Right lobe of liver (tissue), 6 donors: ENCODE measurements around the gene LRRC47. TPM values are rescaled to one million over a fixed set of nuclear protein-coding genes. Genes with fewer than 3 reads are reported as not detected.

Experiments used
- ATAC-seq, 4 donors: fragments of 200-7000 bp; cut with Tn5 transposase; one replicate each; pipeline ENCODE4 v1.9.1; 2020; ENCODE audit warnings: mild to moderate bottlenecking in 4 of 4, moderate library complexity in 4 of 4
- DNase-seq, 3 donors: peaks; one replicate each; pipeline ENCODE4 v3.0.0-alpha.2; 2020
- H3K27ac ChIP-seq, 3 donors: fragments of 200-600 bp; one replicate each; pipeline ENCODE4 v1.8.0; 2022
- H3K27me3 ChIP-seq, 2 donors: fragments of 200-600 bp; one replicate each; pipeline ENCODE4 v1.8.0; 2022
- H3K36me3 ChIP-seq, 4 donors: fragments of 200-600 bp; sonication (generic) in 1 of 4; one replicate each; pipeline versions ENCODE4 v1.5.1 to v1.8.0; 2017 to 2022; ENCODE audit warnings: control low read depth in 1 of 4
- H3K4me1 ChIP-seq, 4 donors: fragments of 200-600 bp; sonication (generic) in 1 of 4; one replicate each; pipeline versions ENCODE4 v1.5.1 to v1.8.0; 2017 to 2022; ENCODE audit warnings: control low read depth in 1 of 4
- H3K4me3 ChIP-seq, 3 donors: fragments of 200-600 bp; one replicate each; pipeline ENCODE4 v1.8.0; 2022
- H3K9me3 ChIP-seq, 4 donors: fragments of 200-600 bp; sonication (generic) in 1 of 4; one replicate each; pipeline versions ENCODE4 v1.5.1 to v1.8.0; 2017 to 2022; ENCODE audit warnings: control low read depth in 1 of 4
- CTCF ChIP-seq, 4 donors: fragments of 200-600 bp in 3 of 4; fragments of 450-650 bp in 1 of 4; IDR thresholded peaks; one replicate each; pipeline versions ENCODE4 v1.5.1 to v1.8.0; 2016 to 2022; ENCODE audit warnings: antibody characterized with exemption in 4 of 4, mild to moderate bottlenecking in 2 of 4
- POLR2A ChIP-seq: fragments of 450-650 bp; IDR thresholded peaks from one replicate; pipeline ENCODE4 v1.6.1; 2017; ENCODE audit warnings: antibody characterized with exemption, mild to moderate bottlenecking
- WGBS: methylation state at CpG from one replicate; pipeline ENCODE4 v1.1.6; 2018; ENCODE audit warnings: low coverage, low lambda C conversion rate; ENCODE audit not compliant: insufficient coverage; ENCODE audit errors: missing lambda C conversion rate; 5-methylcytosine and 5-hydroxymethylcytosine counted together
- intact Hi-C, 2 donors: fragments of 100-400 bp; cut with DNase I; formaldehyde crosslinking; loops; one replicate each; pipeline versions ENCODE4 v1.11.2 to v1.14.1; 2022
- total RNA-seq, 6 experiments: library from RNA; depleted of rRNA in 2 of 6; stranded (reverse); fragments of >200 nt in 2 of 6; fragmentation: NEBNext Ultra II Directional in 3 of 6; extraction: Animal tissue kit (Norgen Biotek cat#: 25700) in 3 of 6; gene quantifications; one replicate each; pipeline versions ENCODE4 v1.1.0 to v1.2.4, GENCODE V29; 2016 to 2023
- donor health status: DM: no; HTN: yes; CAD: no.
- donor health status: DM: no; HTN: no; CAD: no.
- donor health status: DM: no; HTN: no; CAD: no.
- donor health status: DM: no; HTN: yes; CAD: no.
- donor health status: DM: no; HTN: yes; CAD: no.

The LRRC47 gene
- total RNA-seq, 6 experiments from 2014 or later = 22.7 to 32.2 (median 25.8) TPM

GRCh38 chr1:3761296-3762010 lies 34.8 kb downstream of the LRRC47 start:
- TF ChIP-seq POLR2A = no peak
- TF ChIP-seq CTCF (IDR thresholded peaks at IDR 0.05) = no peak
- Histone ChIP-seq H3K27me3 (no peaks in the 10 kb centered on the region), H3K4me3 (no peak overlapping the region), H3K27ac (no peak overlapping the region), H3K36me3 (no peaks in the 10 kb centered on the region), H3K4me1 (no peaks in the 10 kb centered on the region), H3K9me3 (no peaks in the 10 kb centered on the region)
- intact Hi-C loops = no loop called here
- DNase-seq (no peak), ATAC-seq (no peak)
- 77% methylated on average over 7 of the region's 17 CpGs for WGBS

GRCh38 chr1:3759796-3760195 lies 36.5 kb downstream of the LRRC47 start:
- 55% methylated on average over 5 of the region's 6 CpGs for WGBS
- H3K27ac ChIP-seq = no peak overlapping the region
- no peaks in the 10 kb centered on the region for H3K27me3 ChIP-seq
- ATAC-seq (no peak), DNase-seq (no peak)
- H3K36me3 ChIP-seq = no peaks in the 10 kb centered on the region
- H3K4me3 ChIP-seq = no peak overlapping the region
- TF ChIP-seq POLR2A (no peak), CTCF (IDR thresholded peaks at IDR 0.05) (no peak)
- H3K9me3 ChIP-seq = no peaks in the 10 kb centered on the region
- H3K4me1 ChIP-seq = no peaks in the 10 kb centered on the region
- intact Hi-C loops = no loop called here

GRCh38 chr1:3759164-3759563 lies 37.1 kb downstream of the LRRC47 start:
- 77% methylated on average over 6 of the region's 6 CpGs for WGBS
- TF ChIP-seq POLR2A (no peak), CTCF (IDR thresholded peaks at IDR 0.05) (no peak)
- Histone ChIP-seq H3K27me3 (no peaks in the 10 kb centered on the region), H3K9me3 (no peaks in the 10 kb centered on the region), H3K4me3 (no peak overlapping the region), H3K36me3 (no peaks in the 10 kb centered on the region), H3K27ac (no peak overlapping the region), H3K4me1 (no peaks in the 10 kb centered on the region)
- intact Hi-C loops = no loop called here
- no peak for DNase-seq
- no peak for ATAC-seq

- ATAC-seq = no peak
- 74% methylated on average over 7 of the region's 21 CpGs for WGBS
- Histone ChIP-seq H3K4me1 (no peaks in the 10 kb centered on the region), H3K27ac (no peak overlapping the region), H3K36me3 (no peaks in the 10 kb centered on the region), H3K9me3 (no peaks in the 10 kb centered on the region), H3K27me3 (no peaks in the 10 kb centered on the region), H3K4me3 (no peak overlapping the region)
- DNase-seq = no peak
- intact Hi-C loops = no loop called here
- no peak for TF ChIP-seq CTCF (IDR thresholded peaks at IDR 0.05)
- no peak for TF ChIP-seq POLR2A
Measured at GRCh38 chr1:3756394-3756793, 39.9 kb downstream of the LRRC47 start.
